ENCODE data around the gene KLHL29.

GRCh38 chr2:23386339-23387220 is 1.6 kb downstream of the KLHL29 start:
- TF ChIP-seq CTCF (IDR thresholded peaks at IDR 0.05) (no peak), EP300 (IDR thresholded peaks at IDR 0.05) (peak in 1 of 2 donors; percentile 50), POLR2A (IDR thresholded peaks at IDR 0.05) (peak in 1 of 2 donors; percentile 14)

All from tibial nerve (tissue), 4 donors.